WTC11 (cell line): ENCODE data around the gene CPVL. TPM values are rescaled to one million over a fixed set of nuclear protein-coding genes. Genes with fewer than 3 reads are reported as not detected.

Experiments
- ATAC-seq: fragments of 200-7000 bp; cut with Tn5 transposase; 2 replicates; pipeline ENCODE4 v1.10.0; 2021; ENCODE audit warnings: mild to moderate bottlenecking, moderate library complexity
- CTCF ChIA-PET: fragments of 300-600 bp; sonication (Branson Sonifier 250); formaldehyde crosslinking; loops from one replicate; lab custom pipeline; 2021; ENCODE audit warnings: antibody characterized with exemption; lab: Charles Lee
- POLR2A ChIA-PET: fragments of 350-600 bp; sonication (Branson Sonifier 250); formaldehyde crosslinking; loops from one replicate; lab custom pipeline; 2021; ENCODE audit warnings: antibody characterized with exemption; lab: Charles Lee
- DNase-seq: peaks from one replicate; pipeline ENCODE4 v3.0.0; 2021; ENCODE audit warnings: low spot score
- H3K27ac Mint-ChIP-seq: 2 replicates; pipeline ENCODE4 v1.8.0; 2021; ENCODE audit warnings: mixed read lengths
- H3K27me3 Mint-ChIP-seq: 2 replicates; pipeline ENCODE4 v1.8.0; 2021; ENCODE audit warnings: low read depth, mild to moderate bottlenecking, moderate library complexity, mixed read lengths
- H3K36me3 Mint-ChIP-seq: 2 replicates; pipeline ENCODE4 v1.8.0; 2021; ENCODE audit warnings: mixed read lengths
- H3K4me1 Mint-ChIP-seq: 2 replicates; pipeline ENCODE4 v1.8.0; 2022; ENCODE audit warnings: mixed read lengths
- H3K4me3 Mint-ChIP-seq: 2 replicates; pipeline ENCODE4 v1.8.0; 2021; ENCODE audit warnings: mild to moderate bottlenecking, moderate library complexity, mixed read lengths
- H3K9me3 Mint-ChIP-seq: 2 replicates; pipeline ENCODE4 v1.8.0; 2021; ENCODE audit warnings: mixed read lengths
- ELF4 ChIP-seq: sonication (generic); formaldehyde crosslinking; IDR thresholded peaks from 2 replicates; pipeline ENCODE4 v1.8.1; 2022; ENCODE audit warnings: low read depth, mild to moderate bottlenecking, moderate library complexity, missing genetic modification reagents
- ETV6 ChIP-seq: sonication (generic); formaldehyde crosslinking; IDR thresholded peaks from 2 replicates; pipeline ENCODE4 v1.8.1; 2022; ENCODE audit warnings: mild to moderate bottlenecking, missing genetic modification reagents
- NR3C1 ChIP-seq: sonication (generic); formaldehyde crosslinking; conservative IDR thresholded peaks from 2 replicates; pipeline ENCODE4 v1.8.1; 2023; ENCODE audit warnings: low read depth, mild to moderate bottlenecking, missing genetic modification reagents
- ZNF232 ChIP-seq: sonication (generic); formaldehyde crosslinking; IDR thresholded peaks from 2 replicates; pipeline ENCODE4 v1.8.0; 2022; ENCODE audit warnings: mild to moderate bottlenecking, missing genetic modification reagents
- ZNF396 ChIP-seq: fragments of 250-450 bp; sonication (Bioruptor Pico); IDR thresholded peaks from 2 replicates; pipeline ENCODE4 v1.8.0; 2021; ENCODE audit warnings: mild to moderate bottlenecking, moderate library complexity, borderline replicate concordance
- total RNA-seq: library from RNA; stranded (reverse); gene quantifications from 3 replicates; pipeline ENCODE4 v1.2.3, GENCODE V29; 2021
- TF ChIP-seq, protein P1 (sequence below): fragments of 250-450 bp; sonication (Bioruptor Pico); IDR thresholded peaks from 2 replicates; pipeline ENCODE4 v1.8.0; 2021; ENCODE audit warnings: mild to moderate bottlenecking
- TF ChIP-seq, protein P2 (sequence below): sonication (generic); formaldehyde crosslinking; IDR thresholded peaks from 2 replicates; pipeline ENCODE4 v1.8.1; 2022; ENCODE audit warnings: low read depth, mild to moderate bottlenecking, moderate library complexity, missing genetic modification reagents, borderline replicate concordance
- TF ChIP-seq, protein P3 (sequence below): fragments of 250-450 bp; sonication (Bioruptor Pico); IDR thresholded peaks from 2 replicates; pipeline ENCODE4 v1.9.0; 2021; ENCODE audit warnings: moderate library complexity, mild to moderate bottlenecking, inconsistent platforms, borderline replicate concordance
- TF ChIP-seq, protein P4 (sequence below): fragments of 200-600 bp; IDR thresholded peaks from 2 replicates; pipeline ENCODE4 v1.8.0; 2022; ENCODE audit warnings: antibody characterized with exemption
- TF ChIP-seq, protein P5 (sequence below): sonication (generic); formaldehyde crosslinking; IDR thresholded peaks from 2 replicates; pipeline ENCODE4 v1.8.1; 2023; ENCODE audit warnings: mild to moderate bottlenecking, moderate library complexity, missing genetic modification reagents
- TF ChIP-seq, protein P6 (sequence below): sonication (generic); formaldehyde crosslinking; IDR thresholded peaks from 2 replicates; pipeline ENCODE4 v1.8.0; 2023; ENCODE audit warnings: missing genetic modification reagents, mild to moderate bottlenecking, borderline replicate concordance
- TF ChIP-seq, protein P7 (sequence below): sonication (generic); formaldehyde crosslinking; IDR thresholded peaks from 2 replicates; pipeline ENCODE4 v1.8.1; 2023; ENCODE audit warnings: mild to moderate bottlenecking, missing genetic modification reagents, moderate library complexity
- TF ChIP-seq, protein P8 (sequence below): sonication (generic); formaldehyde crosslinking; IDR thresholded peaks from 2 replicates; pipeline ENCODE4 v1.8.0; 2022; ENCODE audit warnings: mild to moderate bottlenecking, missing genetic modification reagents

The CPVL gene
- total RNA-seq, 1 experiment from 2014 or later = 34.2 TPM

DNA sequence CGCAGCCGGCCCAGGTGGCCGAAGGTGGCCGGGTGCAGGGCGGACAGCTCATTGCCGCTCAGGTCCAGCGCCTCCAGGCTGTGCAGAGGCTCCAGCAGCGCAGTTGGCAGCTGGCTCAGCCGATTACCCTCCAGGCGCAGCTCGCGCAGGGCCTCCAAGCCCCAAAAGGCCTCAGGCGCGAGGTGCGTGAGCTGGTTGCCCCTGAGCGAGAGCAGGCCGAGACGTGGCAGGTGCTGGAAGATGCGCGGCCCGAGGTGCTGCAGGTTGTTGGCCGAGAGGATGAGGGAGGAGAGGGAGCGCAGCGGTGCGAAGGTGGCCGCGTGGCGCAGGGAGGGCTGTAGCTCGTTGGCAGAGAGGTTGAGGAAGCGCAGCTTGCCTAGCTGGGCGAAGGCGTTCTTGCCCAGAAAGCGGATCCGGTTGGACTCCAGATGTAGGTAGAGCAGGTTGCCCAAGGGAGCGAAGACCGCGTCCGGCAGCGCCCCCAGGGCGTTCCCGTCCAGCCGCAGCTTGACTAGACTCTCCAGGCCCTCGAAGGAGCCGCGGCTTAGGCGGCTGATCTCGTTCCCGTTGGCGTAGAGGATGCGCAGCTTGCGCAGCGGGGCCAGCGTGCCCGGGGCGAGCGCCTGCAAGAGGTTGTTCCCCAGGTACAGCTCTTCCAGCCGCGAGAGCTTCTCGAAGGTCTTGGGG, 189.1 kb downstream of the CPVL start (continued):
- TF ChIP-seq, protein P1, sequence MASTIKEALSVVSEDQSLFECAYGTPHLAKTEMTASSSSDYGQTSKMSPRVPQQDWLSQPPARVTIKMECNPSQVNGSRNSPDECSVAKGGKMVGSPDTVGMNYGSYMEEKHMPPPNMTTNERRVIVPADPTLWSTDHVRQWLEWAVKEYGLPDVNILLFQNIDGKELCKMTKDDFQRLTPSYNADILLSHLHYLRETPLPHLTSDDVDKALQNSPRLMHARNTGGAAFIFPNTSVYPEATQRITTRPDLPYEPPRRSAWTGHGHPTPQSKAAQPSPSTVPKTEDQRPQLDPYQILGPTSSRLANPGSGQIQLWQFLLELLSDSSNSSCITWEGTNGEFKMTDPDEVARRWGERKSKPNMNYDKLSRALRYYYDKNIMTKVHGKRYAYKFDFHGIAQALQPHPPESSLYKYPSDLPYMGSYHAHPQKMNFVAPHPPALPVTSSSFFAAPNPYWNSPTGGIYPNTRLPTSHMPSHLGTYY (CRISPR knock-in tag) = no peak
- TF ChIP-seq ZNF232 = no peak

DNA sequence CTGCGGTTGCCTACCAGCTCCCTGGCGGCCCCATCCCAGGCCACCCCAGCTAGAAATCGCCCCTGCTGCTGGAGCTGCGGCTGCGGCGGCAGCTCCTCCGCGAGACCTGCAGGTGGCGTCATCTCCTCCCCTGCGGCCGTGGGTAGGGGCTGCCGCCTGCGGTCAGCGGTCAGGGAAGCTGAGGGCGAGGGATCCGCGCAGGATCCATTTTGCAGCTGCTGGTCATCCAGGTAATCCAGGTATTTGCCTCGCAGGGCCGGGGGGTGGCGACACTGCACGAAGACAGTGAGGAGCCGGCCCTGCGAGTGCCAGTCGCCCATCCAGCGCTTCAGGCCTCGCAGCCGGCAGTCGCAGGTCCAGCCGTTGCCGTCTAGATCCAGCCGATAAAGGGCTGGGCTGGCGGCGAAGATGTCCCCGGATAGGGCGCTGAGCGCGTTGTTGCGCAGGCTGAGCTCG, 189.7 kb downstream of the CPVL start:
- H3K4me3 Mint-ChIP-seq = peak overlapping the region; percentile 78
- POLR2A ChIA-PET = interaction anchor here (0.5 to 1.5 kb wide), 5 partner anchors 29 to 256 kb away, joined by 3 to 10 read pairs (median 3); no protein-coding TSS in a partner anchor
- peak; percentile 44 for ATAC-seq

More for the DNA sequence above, 189.7 kb downstream of the CPVL start:
- Mint-ChIP-seq H3K36me3 (no peaks in the 10 kb centered on the region), H3K27ac (no peak overlapping the region), H3K4me1 (peaks cover 43% of the 10 kb centered on the region), H3K27me3 (peaks cover 61% of the 10 kb centered on the region), H3K9me3 (no peaks in the 10 kb centered on the region)
- CTCF ChIA-PET = interaction anchor here (0.6 to 8.8 kb wide), 77 partner anchors 8 to 925 kb away, joined by 3 to 407 read pairs (median 5); partner anchors contain the start of gene CPVL
- TF ChIP-seq, protein P2, sequence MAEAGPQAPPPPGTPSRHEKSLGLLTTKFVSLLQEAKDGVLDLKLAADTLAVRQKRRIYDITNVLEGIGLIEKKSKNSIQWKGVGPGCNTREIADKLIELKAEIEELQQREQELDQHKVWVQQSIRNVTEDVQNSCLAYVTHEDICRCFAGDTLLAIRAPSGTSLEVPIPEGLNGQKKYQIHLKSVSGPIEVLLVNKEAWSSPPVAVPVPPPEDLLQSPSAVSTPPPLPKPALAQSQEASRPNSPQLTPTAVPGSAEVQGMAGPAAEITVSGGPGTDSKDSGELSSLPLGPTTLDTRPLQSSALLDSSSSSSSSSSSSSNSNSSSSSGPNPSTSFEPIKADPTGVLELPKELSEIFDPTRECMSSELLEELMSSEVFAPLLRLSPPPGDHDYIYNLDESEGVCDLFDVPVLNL (CRISPR knock-in tag) = no peak
- TF ChIP-seq, protein P3, sequence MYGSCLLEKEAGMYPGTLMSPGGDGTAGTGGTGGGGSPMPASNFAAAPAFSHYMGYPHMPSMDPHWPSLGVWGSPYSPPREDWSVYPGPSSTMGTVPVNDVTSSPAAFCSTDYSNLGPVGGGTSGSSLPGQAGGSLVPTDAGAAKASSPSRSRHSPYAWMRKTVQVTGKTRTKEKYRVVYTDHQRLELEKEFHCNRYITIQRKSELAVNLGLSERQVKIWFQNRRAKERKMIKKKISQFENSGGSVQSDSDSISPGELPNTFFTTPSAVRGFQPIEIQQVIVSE = no peak
- TF ChIP-seq, protein P4, sequence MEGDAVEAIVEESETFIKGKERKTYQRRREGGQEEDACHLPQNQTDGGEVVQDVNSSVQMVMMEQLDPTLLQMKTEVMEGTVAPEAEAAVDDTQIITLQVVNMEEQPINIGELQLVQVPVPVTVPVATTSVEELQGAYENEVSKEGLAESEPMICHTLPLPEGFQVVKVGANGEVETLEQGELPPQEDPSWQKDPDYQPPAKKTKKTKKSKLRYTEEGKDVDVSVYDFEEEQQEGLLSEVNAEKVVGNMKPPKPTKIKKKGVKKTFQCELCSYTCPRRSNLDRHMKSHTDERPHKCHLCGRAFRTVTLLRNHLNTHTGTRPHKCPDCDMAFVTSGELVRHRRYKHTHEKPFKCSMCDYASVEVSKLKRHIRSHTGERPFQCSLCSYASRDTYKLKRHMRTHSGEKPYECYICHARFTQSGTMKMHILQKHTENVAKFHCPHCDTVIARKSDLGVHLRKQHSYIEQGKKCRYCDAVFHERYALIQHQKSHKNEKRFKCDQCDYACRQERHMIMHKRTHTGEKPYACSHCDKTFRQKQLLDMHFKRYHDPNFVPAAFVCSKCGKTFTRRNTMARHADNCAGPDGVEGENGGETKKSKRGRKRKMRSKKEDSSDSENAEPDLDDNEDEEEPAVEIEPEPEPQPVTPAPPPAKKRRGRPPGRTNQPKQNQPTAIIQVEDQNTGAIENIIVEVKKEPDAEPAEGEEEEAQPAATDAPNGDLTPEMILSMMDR = peak; percentile 54
- no peak for TF ChIP-seq NR3C1 (CRISPR knock-in tag)
- TF ChIP-seq, protein P5, sequence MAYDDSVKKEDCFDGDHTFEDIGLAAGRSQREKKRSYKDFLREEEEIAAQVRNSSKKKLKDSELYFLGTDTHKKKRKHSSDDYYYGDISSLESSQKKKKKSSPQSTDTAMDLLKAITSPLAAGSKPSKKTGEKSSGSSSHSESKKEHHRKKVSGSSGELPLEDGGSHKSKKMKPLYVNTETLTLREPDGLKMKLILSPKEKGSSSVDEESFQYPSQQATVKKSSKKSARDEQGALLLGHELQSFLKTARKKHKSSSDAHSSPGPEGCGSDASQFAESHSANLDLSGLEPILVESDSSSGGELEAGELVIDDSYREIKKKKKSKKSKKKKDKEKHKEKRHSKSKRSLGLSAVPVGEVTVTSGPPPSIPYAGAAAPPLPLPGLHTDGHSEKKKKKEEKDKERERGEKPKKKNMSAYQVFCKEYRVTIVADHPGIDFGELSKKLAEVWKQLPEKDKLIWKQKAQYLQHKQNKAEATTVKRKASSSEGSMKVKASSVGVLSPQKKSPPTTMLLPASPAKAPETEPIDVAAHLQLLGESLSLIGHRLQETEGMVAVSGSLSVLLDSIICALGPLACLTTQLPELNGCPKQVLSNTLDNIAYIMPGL = peak; percentile 91
- TF ChIP-seq ELF4 (CRISPR knock-in tag) = no peak
- TF ChIP-seq, protein P6, sequence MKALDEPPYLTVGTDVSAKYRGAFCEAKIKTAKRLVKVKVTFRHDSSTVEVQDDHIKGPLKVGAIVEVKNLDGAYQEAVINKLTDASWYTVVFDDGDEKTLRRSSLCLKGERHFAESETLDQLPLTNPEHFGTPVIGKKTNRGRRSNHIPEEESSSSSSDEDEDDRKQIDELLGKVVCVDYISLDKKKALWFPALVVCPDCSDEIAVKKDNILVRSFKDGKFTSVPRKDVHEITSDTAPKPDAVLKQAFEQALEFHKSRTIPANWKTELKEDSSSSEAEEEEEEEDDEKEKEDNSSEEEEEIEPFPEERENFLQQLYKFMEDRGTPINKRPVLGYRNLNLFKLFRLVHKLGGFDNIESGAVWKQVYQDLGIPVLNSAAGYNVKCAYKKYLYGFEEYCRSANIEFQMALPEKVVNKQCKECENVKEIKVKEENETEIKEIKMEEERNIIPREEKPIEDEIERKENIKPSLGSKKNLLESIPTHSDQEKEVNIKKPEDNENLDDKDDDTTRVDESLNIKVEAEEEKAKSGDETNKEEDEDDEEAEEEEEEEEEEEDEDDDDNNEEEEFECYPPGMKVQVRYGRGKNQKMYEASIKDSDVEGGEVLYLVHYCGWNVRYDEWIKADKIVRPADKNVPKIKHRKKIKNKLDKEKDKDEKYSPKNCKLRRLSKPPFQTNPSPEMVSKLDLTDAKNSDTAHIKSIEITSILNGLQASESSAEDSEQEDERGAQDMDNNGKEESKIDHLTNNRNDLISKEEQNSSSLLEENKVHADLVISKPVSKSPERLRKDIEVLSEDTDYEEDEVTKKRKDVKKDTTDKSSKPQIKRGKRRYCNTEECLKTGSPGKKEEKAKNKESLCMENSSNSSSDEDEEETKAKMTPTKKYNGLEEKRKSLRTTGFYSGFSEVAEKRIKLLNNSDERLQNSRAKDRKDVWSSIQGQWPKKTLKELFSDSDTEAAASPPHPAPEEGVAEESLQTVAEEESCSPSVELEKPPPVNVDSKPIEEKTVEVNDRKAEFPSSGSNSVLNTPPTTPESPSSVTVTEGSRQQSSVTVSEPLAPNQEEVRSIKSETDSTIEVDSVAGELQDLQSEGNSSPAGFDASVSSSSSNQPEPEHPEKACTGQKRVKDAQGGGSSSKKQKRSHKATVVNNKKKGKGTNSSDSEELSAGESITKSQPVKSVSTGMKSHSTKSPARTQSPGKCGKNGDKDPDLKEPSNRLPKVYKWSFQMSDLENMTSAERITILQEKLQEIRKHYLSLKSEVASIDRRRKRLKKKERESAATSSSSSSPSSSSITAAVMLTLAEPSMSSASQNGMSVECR (CRISPR knock-in tag) = no peak
- TF ChIP-seq ZNF396 (CRISPR knock-in tag) = 0 out of 2 replicates have a peak, but pooled peaks have one; percentile 71
- peak; percentile 16; the same call in 1 of the 2 replicates for TF ChIP-seq ETV6 (CRISPR knock-in tag)
- TF ChIP-seq, protein P7, sequence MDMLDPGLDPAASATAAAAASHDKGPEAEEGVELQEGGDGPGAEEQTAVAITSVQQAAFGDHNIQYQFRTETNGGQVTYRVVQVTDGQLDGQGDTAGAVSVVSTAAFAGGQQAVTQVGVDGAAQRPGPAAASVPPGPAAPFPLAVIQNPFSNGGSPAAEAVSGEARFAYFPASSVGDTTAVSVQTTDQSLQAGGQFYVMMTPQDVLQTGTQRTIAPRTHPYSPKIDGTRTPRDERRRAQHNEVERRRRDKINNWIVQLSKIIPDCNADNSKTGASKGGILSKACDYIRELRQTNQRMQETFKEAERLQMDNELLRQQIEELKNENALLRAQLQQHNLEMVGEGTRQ (CRISPR knock-in tag) = peak; percentile 15
- TF ChIP-seq, protein P8, sequence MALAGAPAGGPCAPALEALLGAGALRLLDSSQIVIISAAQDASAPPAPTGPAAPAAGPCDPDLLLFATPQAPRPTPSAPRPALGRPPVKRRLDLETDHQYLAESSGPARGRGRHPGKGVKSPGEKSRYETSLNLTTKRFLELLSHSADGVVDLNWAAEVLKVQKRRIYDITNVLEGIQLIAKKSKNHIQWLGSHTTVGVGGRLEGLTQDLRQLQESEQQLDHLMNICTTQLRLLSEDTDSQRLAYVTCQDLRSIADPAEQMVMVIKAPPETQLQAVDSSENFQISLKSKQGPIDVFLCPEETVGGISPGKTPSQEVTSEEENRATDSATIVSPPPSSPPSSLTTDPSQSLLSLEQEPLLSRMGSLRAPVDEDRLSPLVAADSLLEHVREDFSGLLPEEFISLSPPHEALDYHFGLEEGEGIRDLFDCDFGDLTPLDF (CRISPR knock-in tag) = 0 out of 2 replicates have a peak, but pooled peaks have one; percentile 5
- DNase-seq = peak; percentile 88
